Fibroblast of skin of right biceps (primary cell): ENCODE measurements around the gene ZGRF1.
"Not testable (repeated sequence)": the region's sequence is repeated elsewhere in the genome, so short reads cannot be mapped to it uniquely, and the experiment has no call there.

ENCODE experiments used
- DNase-seq: peaks from one replicate; pipeline ENCODE4 v3.0.0-alpha.2; 2013

Gene ZGRF1, protein sequence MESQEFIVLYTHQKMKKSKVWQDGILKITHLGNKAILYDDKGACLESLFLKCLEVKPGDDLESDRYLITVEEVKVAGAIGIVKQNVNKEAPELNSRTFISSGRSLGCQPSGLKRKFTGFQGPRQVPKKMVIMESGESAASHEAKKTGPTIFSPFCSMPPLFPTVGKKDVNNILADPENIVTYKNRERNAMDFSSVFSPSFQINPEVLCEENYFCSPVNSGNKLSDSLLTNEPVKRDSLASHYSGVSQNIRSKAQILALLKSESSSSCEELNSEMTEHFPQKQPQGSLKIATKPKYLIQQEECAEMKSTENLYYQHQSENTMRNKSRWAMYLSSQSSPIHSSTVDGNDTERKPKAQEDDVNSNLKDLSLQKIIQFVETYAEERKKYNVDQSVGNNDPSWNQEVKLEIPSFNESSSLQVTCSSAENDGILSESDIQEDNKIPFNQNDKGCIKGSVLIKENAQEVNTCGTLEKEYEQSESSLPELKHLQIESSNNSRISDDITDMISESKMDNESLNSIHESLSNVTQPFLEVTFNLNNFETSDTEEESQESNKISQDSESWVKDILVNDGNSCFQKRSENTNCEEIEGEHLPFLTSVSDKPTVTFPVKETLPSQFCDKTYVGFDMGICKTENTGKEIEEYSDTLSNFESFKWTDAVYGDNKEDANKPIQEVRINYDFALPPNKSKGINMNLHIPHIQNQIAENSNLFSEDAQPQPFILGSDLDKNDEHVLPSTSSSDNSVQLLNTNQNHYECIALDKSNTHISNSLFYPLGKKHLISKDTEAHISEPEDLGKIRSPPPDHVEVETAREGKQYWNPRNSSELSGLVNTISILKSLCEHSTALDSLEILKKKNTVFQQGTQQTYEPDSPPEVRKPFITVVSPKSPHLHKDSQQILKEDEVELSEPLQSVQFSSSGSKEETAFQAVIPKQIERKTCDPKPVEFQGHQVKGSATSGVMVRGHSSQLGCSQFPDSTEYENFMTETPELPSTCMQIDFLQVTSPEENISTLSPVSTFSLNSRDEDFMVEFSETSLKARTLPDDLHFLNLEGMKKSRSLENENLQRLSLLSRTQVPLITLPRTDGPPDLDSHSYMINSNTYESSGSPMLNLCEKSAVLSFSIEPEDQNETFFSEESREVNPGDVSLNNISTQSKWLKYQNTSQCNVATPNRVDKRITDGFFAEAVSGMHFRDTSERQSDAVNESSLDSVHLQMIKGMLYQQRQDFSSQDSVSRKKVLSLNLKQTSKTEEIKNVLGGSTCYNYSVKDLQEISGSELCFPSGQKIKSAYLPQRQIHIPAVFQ (N-terminal part only)

DNA sequence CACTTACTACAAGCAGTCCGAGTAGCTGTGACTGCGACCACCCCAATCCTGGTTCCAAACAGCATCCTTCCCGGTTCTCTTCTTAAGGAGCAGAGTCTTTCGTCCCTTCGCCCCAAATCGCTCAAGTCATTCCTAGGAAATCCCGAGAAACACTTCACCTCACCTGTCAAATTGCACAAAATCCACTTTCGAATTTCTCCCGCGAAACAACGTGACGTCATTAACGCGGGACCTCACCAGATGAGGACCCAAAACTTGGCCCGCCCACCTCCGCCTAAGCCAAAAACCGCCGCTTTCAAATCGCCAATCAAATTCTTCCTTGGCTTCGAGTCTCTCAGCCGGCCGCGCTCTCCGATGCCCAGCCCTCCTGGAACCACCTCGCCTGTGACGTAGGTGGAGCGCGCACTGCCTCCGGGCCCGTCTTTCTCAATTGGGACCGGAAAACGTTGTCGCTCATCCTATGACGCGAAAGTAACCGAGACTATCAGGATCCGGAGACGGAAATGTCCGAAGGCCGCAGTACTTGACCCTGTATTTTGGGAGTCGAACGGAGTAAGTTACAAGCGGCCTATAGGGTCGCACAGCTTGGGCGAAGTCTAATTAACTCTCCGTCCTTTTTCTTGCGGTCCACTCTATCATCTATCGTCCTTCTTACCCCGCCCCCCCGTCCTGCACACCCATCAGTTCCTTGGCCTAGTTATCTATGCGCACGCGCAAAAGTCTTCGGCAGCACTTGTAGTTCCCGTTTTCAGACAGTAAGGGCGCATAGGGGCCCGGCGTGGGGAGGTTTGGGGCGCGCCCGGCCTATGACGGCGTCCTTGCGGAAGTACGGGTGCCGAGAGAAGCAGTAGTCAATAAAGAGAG, at the start of gene ZGRF1, which contains the start of gene LARP7:
Gene ZGRF1 (minus strand): TSS at position 222 of the 864 bp plus-strand sequence. CDS start 3,733 bp downstream, outside the sequence.
Gene LARP7 (plus strand): TSS at position 456 of the 864 bp plus-strand sequence. CDS start 7,527 bp downstream, outside the sequence.
- peak; percentile 99 for DNase-seq

DNA sequence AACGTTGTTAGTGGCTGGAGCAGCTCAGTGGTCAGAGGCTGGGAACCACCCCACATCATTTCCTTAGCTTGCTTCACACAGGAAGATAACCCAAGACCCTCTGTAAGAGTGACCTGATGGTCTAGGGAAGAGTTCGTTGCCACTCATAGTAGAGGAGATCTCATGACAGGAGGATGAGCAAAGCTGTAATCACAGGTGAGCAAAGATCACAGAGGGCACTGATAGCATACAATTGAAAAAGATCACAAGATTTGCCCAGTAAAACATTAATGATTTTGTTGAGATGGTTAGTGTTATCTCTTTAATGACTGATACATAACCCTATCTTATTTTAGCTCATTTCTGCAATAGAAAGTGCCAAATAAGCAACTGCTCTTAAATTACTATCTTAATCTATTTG, 44.3 kb upstream of the ZGRF1 start:
- no peak for DNase-seq

GRCh38 chr4:112677519-112678091, 40.9 kb upstream of the ZGRF1 start:
- DNase-seq, result no peak

DNA sequence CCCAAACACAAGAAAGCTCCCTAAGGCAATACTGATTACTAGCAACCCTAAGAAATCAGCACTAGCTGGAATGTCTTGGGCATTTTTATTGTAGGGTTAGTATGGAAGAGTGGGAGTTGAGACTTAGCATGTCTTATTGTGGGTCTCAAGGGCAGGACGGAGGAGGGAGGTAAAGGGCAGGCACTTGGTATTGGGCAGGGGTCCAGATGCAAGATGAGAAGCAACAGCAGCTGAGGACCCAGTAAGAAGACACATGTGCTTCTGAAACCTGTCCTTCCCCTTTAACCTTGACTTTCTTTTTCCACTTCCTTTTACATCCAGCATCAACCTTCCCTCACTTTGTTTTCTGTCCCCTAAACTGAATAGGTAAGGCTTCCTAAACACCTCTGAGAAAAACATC, 37.7 kb upstream of the ZGRF1 start:
- no peak for DNase-seq

GRCh38 chr4:112673686-112674085, 37.0 kb upstream of the ZGRF1 start:
- DNase-seq, result no peak

DNA sequence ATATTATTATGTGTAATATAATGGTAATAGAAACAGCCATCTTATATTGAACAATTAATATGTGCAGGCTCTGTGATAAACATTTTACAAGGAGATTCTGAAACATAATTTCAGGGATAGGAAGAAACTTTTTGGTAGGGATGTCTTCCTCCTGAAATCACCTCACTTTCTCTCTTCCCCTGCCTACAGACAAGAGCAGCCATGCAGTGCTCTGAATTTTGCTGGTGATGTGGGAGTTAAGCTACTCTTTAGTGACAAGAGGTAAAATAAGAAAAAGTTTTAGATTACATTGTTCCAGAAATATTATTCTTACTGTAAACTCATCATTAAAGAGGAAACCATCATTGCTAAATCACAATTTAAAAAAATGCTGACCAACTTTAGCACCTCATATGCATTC, 36.4 kb upstream of the ZGRF1 start:
- no peak for DNase-seq

- DNase-seq, result no peak
Observed at GRCh38 chr4:112668131-112668530, 31.4 kb upstream of the ZGRF1 start.

- no peak for DNase-seq
Observed at GRCh38 chr4:112664611-112665010, 27.9 kb upstream of the ZGRF1 start.

GRCh38 chr4:112656115-112656514, 19.4 kb upstream of the ZGRF1 start:
- not testable (repeated sequence) for DNase-seq

- DNase-seq, result no peak
Observed at GRCh38 chr4:112655270-112655669, 18.6 kb upstream of the ZGRF1 start.

DNA sequence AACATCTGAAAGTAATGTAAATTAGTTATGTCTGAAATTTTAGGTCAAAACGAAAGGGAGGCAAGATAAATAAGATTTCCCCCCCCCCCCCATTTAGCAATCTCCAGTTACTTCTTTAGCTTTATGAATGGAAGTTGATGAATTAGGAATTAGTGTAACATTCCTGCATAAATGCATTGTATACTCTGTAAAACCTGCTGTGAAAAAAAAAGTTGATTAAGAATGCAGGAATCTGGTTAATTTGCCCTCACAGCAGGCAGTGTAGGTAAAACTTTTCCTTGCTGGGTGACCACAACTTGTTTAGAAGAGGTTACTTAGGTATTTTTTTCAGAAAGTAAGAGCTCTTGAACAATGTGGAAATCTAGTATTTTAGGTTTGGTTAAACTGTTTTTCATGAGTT, 15.5 kb upstream of the ZGRF1 start:
- no peak for DNase-seq

GRCh38 chr4:112651641-112652040, 14.9 kb upstream of the ZGRF1 start:
- no peak for DNase-seq

GRCh38 chr4:112650332-112650731, 13.6 kb upstream of the ZGRF1 start:
- no peak for DNase-seq

DNA sequence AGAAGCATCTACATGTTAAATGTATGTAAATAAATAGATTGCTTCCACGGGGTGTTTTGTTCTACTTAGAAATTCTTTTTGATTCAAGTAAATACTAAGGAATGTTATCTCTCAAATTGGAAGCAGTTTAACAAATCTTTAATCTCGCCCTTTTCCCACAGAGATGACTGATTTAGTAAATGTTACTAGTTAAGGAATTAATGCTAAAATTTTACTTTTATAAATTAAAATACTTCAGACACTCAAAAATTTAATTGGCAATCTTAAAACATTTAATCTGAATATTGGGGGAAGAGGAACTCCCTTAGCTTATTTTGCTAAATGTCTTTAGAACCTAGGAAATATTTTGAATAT, 12.3 kb upstream of the ZGRF1 start:
- DNase-seq, result no peak

DNA sequence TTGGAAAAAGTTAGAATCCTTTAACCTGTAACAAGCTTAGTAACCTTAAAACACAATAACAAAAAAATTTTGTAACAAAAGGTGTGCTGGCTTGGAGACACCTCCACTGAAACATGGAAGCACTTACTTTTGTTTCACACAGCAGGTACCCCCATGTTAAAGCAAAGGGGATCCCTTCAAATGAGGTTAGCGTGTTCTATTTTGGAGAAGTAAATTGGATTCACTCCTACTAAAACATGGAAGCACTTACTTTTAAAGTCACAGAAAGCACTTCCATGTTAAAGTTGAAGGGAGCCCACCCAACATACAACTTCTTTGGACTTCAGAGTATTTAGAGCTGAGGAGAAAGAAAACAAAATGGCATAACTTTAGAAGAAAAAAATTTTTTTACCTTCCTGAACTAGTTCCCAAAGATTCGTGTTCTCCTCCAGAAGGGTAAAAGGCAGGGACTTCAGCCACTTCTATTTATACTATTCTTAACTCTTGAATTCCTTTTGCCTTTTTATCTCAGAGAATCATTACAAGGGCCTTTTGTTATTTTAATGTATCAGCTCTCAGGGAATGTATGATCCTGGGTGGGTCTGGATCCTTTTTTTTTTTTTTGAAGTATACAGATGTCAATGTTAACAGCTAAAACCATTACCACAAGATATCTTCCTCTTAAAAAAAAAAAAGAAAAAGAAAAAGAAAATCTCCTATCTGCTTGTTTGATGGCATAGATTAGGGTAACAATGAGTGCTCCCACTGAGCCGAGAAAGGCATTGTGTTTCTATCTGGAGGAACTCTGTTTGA, 11.8 kb upstream of the ZGRF1 start:
- DNase-seq, result peak; percentile 3

- no peak for DNase-seq
Observed at GRCh38 chr4:112647785-112648184, 11.1 kb upstream of the ZGRF1 start.

DNA sequence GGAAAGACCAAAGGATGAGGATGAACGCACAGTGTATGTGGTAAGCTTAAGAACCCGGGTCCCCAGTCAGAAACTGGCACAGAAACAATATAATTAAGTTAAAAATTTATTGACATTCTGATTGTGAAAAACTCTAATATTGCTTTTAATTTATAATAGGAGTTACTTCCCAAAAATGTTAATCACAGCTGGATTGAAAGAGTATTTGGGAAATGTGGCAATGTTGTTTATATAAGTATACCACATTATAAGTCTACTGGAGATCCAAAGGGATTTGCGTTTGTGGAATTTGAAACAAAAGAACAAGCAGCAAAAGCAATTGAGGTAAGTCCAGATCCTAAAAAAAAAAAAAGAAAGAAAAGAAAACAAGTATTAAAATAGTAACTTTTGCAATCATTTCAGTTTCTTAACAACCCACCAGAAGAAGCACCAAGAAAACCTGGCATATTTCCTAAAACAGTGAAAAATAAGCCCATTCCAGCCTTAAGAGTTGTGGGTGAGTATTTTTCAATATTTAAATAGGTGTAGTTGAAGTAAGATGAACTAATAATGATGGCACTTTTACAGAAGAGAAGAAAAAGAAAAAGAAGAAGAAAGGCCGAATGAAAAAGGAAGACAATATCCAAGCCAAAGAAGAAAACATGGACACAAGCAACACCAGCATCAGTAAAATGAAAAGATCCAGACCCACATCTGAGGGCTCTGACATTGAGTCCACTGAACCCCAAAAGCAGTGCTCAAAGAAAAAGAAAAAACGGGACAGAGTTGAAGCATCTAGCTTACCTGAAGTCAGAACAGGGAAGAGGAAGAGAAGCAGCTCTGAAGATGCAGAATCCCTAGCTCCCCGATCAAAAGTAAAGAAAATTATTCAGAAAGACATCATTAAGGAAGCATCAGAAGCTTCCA, 10.2 kb upstream of the ZGRF1 start:
- DNase-seq, result no peak

- no peak for DNase-seq
Observed at GRCh38 chr4:112645541-112646329, 9.0 kb upstream of the ZGRF1 start.
